MM.1S (cell line): Measurements from ENCODE around the gene FBLN1.

Source experiments
- CTCF ChIP-seq: fragments of 300-600 bp; sonication (generic); IDR thresholded peaks from 2 replicates; pipeline ENCODE4 v1.5.1; 2016; ENCODE audit warnings: antibody characterized with exemption, low read length, mixed read lengths
- EZH2 ChIP-seq: fragments of 300-600 bp; sonication (generic); optimal IDR thresholded peaks from 2 replicates; pipeline ENCODE3; 2017; ENCODE audit warnings: low read depth, mild to moderate bottlenecking, antibody characterized with exemption, low read length, mixed read lengths
- EZH2phosphoT487 ChIP-seq: fragments of 300-600 bp; sonication (generic); IDR thresholded peaks from 2 replicates; pipeline ENCODE4 v1.6.1; 2018; ENCODE audit warnings: antibody characterized with exemption, low read length

GRCh38 chr22:45638197-45638596 is 135.5 kb downstream of the FBLN1 start:
- TF ChIP-seq EZH2 (no peak), CTCF (no peak), EZH2phosphoT487 (no peak)
